ENCODE measurements around the gene OSGIN1. TPM values are rescaled to one million over a fixed set of nuclear protein-coding genes. Genes with fewer than 3 reads are reported as not detected.

Gene OSGIN1
- total and polyA plus RNA-seq, 12 donors = 3.2 to 14.5 (median 5.5) TPM

- Histone ChIP-seq H3K36me3 (peaks cover 0 to 94% (median 57%) of the 10 kb centered on the region in 9 donors), H3K9me3 (no peaks in the 10 kb centered on the region), H3K27ac (peak overlapping the region; percentile 24 to 92 (median 74)), H3K4me3 (no peak overlapping the region), H3K27me3 (no peaks in the 10 kb centered on the region), H3K4me1 (peaks cover 2 to 33% (median 15%) of the 10 kb centered on the region in 9 donors)
- intact Hi-C loops (cut with DNase I) = loop anchor here in 1 of 10 donors (5.0 kb wide), 1 partner anchor 39 kb away; the partner anchor contains the start of gene OSGIN1
- DNase-seq (peak; percentile 78 to 85), ATAC-seq (peak; percentile 94 to 97 (median 96))
- WGBS, 2 donors = 32 to 37% methylated on average over 15 of the region's 15 CpGs
- peak in 2 of 9 donors; percentile 16 to 17 for TF ChIP-seq CTCF (IDR thresholded peaks at IDR 0.05)
Observed at GRCh38 chr16:83913245-83913633, 39.8 kb upstream of the OSGIN1 start.

- DNase-seq = no peak
- no peak for ATAC-seq
- Histone ChIP-seq H3K4me3 (no peak overlapping the region), H3K36me3 (peaks cover 0 to 94% (median 57%) of the 10 kb centered on the region in 9 donors), H3K4me1 (peaks cover 2 to 26% (median 15%) of the 10 kb centered on the region in 9 donors), H3K27ac (peak overlapping the region in 2 of 10 donors; percentile 73 to 87), H3K27me3 (no peaks in the 10 kb centered on the region), H3K9me3 (no peaks in the 10 kb centered on the region)
- WGBS, 2 donors = 90% methylated on average over 21 of the region's 21 CpGs
- intact Hi-C loops (cut with DNase I) = loop anchor here in 1 of 10 donors (5.0 kb wide), 1 partner anchor 38 kb away; the partner anchor contains the start of gene OSGIN1
- TF ChIP-seq CTCF (IDR thresholded peaks at IDR 0.05) = no peak
Observed at GRCh38 chr16:83914091-83914710, 38.8 kb upstream of the OSGIN1 start.

- WGBS, 2 donors = 95 to 96% methylated on average over 22 of the region's 22 CpGs
- H3K4me1 ChIP-seq = peaks cover 2 to 26% (median 15%) of the 10 kb centered on the region in 9 donors
- H3K27ac ChIP-seq = no peak overlapping the region
- H3K27me3 ChIP-seq = no peaks in the 10 kb centered on the region
- H3K9me3 ChIP-seq = no peaks in the 10 kb centered on the region
- ATAC-seq (no peak), DNase-seq (no peak)
- no peak overlapping the region for H3K4me3 ChIP-seq
- intact Hi-C loops (cut with DNase I) = loop anchor here in 1 of 10 donors (5.0 kb wide), 1 partner anchor 73 kb away; no protein-coding TSS in a partner anchor
- peaks cover 0 to 94% (median 57%) of the 10 kb centered on the region in 9 donors for H3K36me3 ChIP-seq
- TF ChIP-seq CTCF (IDR thresholded peaks at IDR 0.05) = no peak
Observed at GRCh38 chr16:83915081-83915480, 38.0 kb upstream of the OSGIN1 start.

GRCh38 chr16:83915491-83915890 is 37.5 kb upstream of the OSGIN1 start:
- no peak for ATAC-seq
- no peak for DNase-seq
- 90 to 92% methylated on average over 14 of the region's 14 CpGs for WGBS, 2 donors
- Histone ChIP-seq H3K4me3 (no peak overlapping the region), H3K27ac (no peak overlapping the region), H3K36me3 (peaks cover 0 to 94% (median 54%) of the 10 kb centered on the region in 9 donors), H3K27me3 (no peaks in the 10 kb centered on the region), H3K9me3 (no peaks in the 10 kb centered on the region), H3K4me1 (peaks cover 2 to 26% (median 15%) of the 10 kb centered on the region in 9 donors)
- intact Hi-C loops (cut with DNase I) = loop anchor here in 1 of 10 donors (5.0 kb wide), 1 partner anchor 73 kb away; no protein-coding TSS in a partner anchor
- no peak for TF ChIP-seq CTCF (IDR thresholded peaks at IDR 0.05)

Measured in heart right ventricle (tissue), 16 donors.